Panc1 (cell line): ENCODE results near the gene RSPH1. TPM values are rescaled to one million over a fixed set of nuclear protein-coding genes. Genes with fewer than 3 reads are reported as not detected.

Experiments
- ATAC-seq: fragments of 200-7000 bp; cut with Tn5 transposase; 2 replicates; pipeline ENCODE4 v1.9.1; 2020; ENCODE audit warnings: mild to moderate bottlenecking, moderate library complexity
- BruUV-seq: library from RNA; stranded (reverse); fragments of 400-500 nt; replicated peaks from 2 replicates; lab custom pipeline; 2021; lab: Mats Ljungman, UMichigan
- CTCF ChIA-PET: fragments of 300-600 bp; sonication (Branson Sonifier 250); formaldehyde crosslinking; loops from one replicate; lab custom pipeline; 2022; ENCODE audit warnings: antibody characterized with exemption; lab: Charles Lee
- POLR2A ChIA-PET: fragments of 300-600 bp; sonication (Branson Sonifier 250); formaldehyde crosslinking; loops from one replicate; lab custom pipeline; 2022; ENCODE audit warnings: antibody characterized with exemption; lab: Charles Lee
- DNase-seq: peaks from one replicate; pipeline ENCODE4 v3.0.0-alpha.2; 2010; ENCODE audit warnings: low read depth, low spot score
- H3K27ac ChIP-seq: 2 replicates; pipeline ENCODE4 v1.5.1; 2011; ENCODE audit warnings: mild to moderate bottlenecking, low read length, inconsistent platforms
- H3K27me3 ChIP-seq: fragments of 200-500 bp; sonication (Bioruptor generic); 2 replicates; pipeline ENCODE4 v1.6.0; 2014; ENCODE audit warnings: low read length, inconsistent platforms; ENCODE audit not compliant: control insufficient read depth, insufficient read depth
- H3K36me3 ChIP-seq: fragments of 200-500 bp; sonication (Bioruptor generic); 2 replicates; pipeline ENCODE4 v1.5.1; 2014; ENCODE audit warnings: inconsistent platforms, mild to moderate bottlenecking, low read length, moderate library complexity; ENCODE audit not compliant: control insufficient read depth, insufficient read depth
- H3K4me1 ChIP-seq: 2 replicates; pipeline ENCODE4 v1.5.1; 2011; ENCODE audit warnings: inconsistent platforms, mild to moderate bottlenecking, low read length, moderate library complexity; ENCODE audit not compliant: control insufficient read depth, insufficient read depth
- H3K4me3 ChIP-seq, 2 experiments: 2 replicates each; pipeline ENCODE4 v1.5.1; 2011 to 2012; ENCODE audit warnings: low read depth in 2 of 2, low read length in 2 of 2, mild to moderate bottlenecking in 2 of 2, inconsistent platforms in 1 of 2, moderate library complexity in 1 of 2
- H3K9me3 ChIP-seq: fragments of 200-500 bp; sonication (Bioruptor generic); 2 replicates; pipeline ENCODE4 v1.5.1; 2014; ENCODE audit warnings: low read depth, mild to moderate bottlenecking, inconsistent platforms, low read length, moderate library complexity; ENCODE audit not compliant: control insufficient read depth, insufficient read depth
- CTCF ChIP-seq: fragments of 450-650 bp; IDR thresholded peaks from 2 replicates; pipeline ENCODE4 v1.5.1; 2017; ENCODE audit warnings: mild to moderate bottlenecking
- POLR2AphosphoS5 ChIP-seq: IDR thresholded peaks from 2 replicates; pipeline ENCODE4 v1.6.1; 2012; ENCODE audit warnings: mild to moderate bottlenecking, low read depth, low read length, moderate library complexity
- REST ChIP-seq, 2 experiments: IDR thresholded peaks; 2 replicates each; pipeline ENCODE4 v1.6.1; 2011 to 2012; ENCODE audit warnings: low read depth in 2 of 2, control low read depth in 1 of 2, low read length in 1 of 2, mild to moderate bottlenecking in 1 of 2, moderate library complexity in 1 of 2; ENCODE audit not compliant: insufficient read depth in 1 of 2
- SIN3A ChIP-seq: IDR thresholded peaks from 2 replicates; pipeline ENCODE4 v1.6.1; 2012; ENCODE audit warnings: low read depth, mild to moderate bottlenecking, low read length, moderate library complexity, borderline replicate concordance; ENCODE audit not compliant: insufficient read depth
- TCF7L2 ChIP-seq: IDR thresholded peaks from 2 replicates; pipeline ENCODE4 v1.6.1; 2011; ENCODE audit warnings: mild to moderate bottlenecking, low read depth, low read length, inconsistent platforms
- in situ Hi-C: cut with HindIII; loops from 2 replicates; pipeline ENCODE4 v1.10.0; 2016; ENCODE audit warnings: low sequenced_read_pairs, low pct_unique_long_range_greater_than_20kb
- intact Hi-C: fragments of 100-400 bp; cut with micrococcal nuclease; formaldehyde crosslinking; loops from one replicate; pipeline ENCODE4 v1.10.0; 2022; ENCODE audit not compliant: unreplicated experiment
- total RNA-seq: library from RNA; stranded (reverse); gene quantifications from one replicate; pipeline ENCODE4 v1.2.1, GENCODE V29; 2021; ENCODE audit not compliant: unreplicated experiment

Gene RSPH1
- total RNA-seq, 1 experiment from 2014 or later = 0.46 TPM

- Histone ChIP-seq H3K36me3 (no peaks in the 10 kb centered on the region), H3K27ac (no peak overlapping the region), H3K4me1 (no peaks in the 10 kb centered on the region; the same call in 1 of the 2 replicates), H3K27me3 (no peaks in the 10 kb centered on the region), H3K4me3 (no peak overlapping the region), H3K9me3 (no peaks in the 10 kb centered on the region)
- in situ Hi-C loops = no loop called here
- DNase-seq = no peak
- no peak for ATAC-seq
- CTCF ChIA-PET = no interaction called here
- intact Hi-C loops = no loop called here
- POLR2A ChIA-PET = no interaction called here
- no TSS peak for BruUV-seq
- TF ChIP-seq SIN3A (no peak), POLR2AphosphoS5 (no peak), REST (IDR thresholded peaks at IDR 0.05; ENCODE audit: insufficient read depth in 1 of 2, low read depth in 2 of 2, low read length in 1 of 2) (no peak), CTCF (no peak), TCF7L2 (no peak)
Measured at GRCh38 chr21:42508371-42508770, 12.3 kb upstream of the RSPH1 start.

- in situ Hi-C loops = no loop called here
- H3K27ac ChIP-seq = no peak overlapping the region
- intact Hi-C loops = no loop called here
- no peaks in the 10 kb centered on the region for H3K4me1 ChIP-seq
- TF ChIP-seq POLR2AphosphoS5 (no peak), CTCF (no peak), TCF7L2 (no peak), SIN3A (no peak), REST (IDR thresholded peaks at IDR 0.05; ENCODE audit: insufficient read depth in 1 of 2, low read depth in 2 of 2, low read length in 1 of 2) (no peak)
- ATAC-seq = no peak
- H3K27me3 ChIP-seq = no peaks in the 10 kb centered on the region
- BruUV-seq = no TSS peak
- CTCF ChIA-PET = no interaction called here
- no peak overlapping the region for H3K4me3 ChIP-seq
- DNase-seq = no peak
- POLR2A ChIA-PET = no interaction called here
- no peaks in the 10 kb centered on the region for H3K9me3 ChIP-seq
- no peaks in the 10 kb centered on the region for H3K36me3 ChIP-seq
Measured at GRCh38 chr21:42507418-42507817, 11.4 kb upstream of the RSPH1 start.
